ENCODE data around the gene WDR43. TPM values are rescaled to one million over a fixed set of nuclear protein-coding genes. Genes with fewer than 3 reads are reported as not detected.

The WDR43 gene
- total and polyA plus RNA-seq, 11 donors = 4.5 to 35.9 (median 22.5) TPM

DNA sequence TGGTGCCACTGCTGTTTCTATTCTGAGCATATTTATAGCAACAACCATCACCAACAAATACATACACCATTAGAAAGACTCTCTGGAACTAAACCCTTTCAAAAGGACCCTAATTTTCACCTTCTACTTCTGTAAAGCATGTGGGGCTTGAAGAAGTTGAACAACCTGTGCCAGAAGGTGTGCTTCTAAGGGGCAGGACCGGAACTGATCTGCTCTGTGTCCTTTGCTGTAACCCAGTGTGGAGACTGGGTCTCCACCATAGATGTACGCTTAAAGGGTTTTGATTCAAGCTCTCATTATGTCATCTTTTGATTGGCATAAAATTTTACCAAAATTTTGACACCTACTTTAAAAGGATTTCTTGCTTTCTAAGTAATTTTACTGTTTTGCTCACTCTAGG lies 40.3 kb downstream of the WDR43 start:
- DNase-seq (no peak), ATAC-seq (no peak)
- H3K27ac ChIP-seq = no peak overlapping the region
- H3K4me1 ChIP-seq = no peaks in the 10 kb centered on the region
- intact Hi-C loops (cut with DNase I) = no loop called here
- TF ChIP-seq, protein P1, sequence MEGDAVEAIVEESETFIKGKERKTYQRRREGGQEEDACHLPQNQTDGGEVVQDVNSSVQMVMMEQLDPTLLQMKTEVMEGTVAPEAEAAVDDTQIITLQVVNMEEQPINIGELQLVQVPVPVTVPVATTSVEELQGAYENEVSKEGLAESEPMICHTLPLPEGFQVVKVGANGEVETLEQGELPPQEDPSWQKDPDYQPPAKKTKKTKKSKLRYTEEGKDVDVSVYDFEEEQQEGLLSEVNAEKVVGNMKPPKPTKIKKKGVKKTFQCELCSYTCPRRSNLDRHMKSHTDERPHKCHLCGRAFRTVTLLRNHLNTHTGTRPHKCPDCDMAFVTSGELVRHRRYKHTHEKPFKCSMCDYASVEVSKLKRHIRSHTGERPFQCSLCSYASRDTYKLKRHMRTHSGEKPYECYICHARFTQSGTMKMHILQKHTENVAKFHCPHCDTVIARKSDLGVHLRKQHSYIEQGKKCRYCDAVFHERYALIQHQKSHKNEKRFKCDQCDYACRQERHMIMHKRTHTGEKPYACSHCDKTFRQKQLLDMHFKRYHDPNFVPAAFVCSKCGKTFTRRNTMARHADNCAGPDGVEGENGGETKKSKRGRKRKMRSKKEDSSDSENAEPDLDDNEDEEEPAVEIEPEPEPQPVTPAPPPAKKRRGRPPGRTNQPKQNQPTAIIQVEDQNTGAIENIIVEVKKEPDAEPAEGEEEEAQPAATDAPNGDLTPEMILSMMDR (IDR thresholded peaks at IDR 0.05) = no peak
- TF ChIP-seq POLR2A (IDR thresholded peaks at IDR 0.05) = no peak
- WGBS, 4 donors = 96 to 99% (median 98%) methylated on average over 2 of the region's 2 CpGs
- H3K27me3 ChIP-seq = no peaks in the 10 kb centered on the region
- H3K36me3 ChIP-seq = peaks cover 2 to 96% (median 87%) of the 10 kb centered on the region in 9 donors
- no peak overlapping the region for H3K4me3 ChIP-seq
- H3K9me3 ChIP-seq = no peaks in the 10 kb centered on the region

DNA sequence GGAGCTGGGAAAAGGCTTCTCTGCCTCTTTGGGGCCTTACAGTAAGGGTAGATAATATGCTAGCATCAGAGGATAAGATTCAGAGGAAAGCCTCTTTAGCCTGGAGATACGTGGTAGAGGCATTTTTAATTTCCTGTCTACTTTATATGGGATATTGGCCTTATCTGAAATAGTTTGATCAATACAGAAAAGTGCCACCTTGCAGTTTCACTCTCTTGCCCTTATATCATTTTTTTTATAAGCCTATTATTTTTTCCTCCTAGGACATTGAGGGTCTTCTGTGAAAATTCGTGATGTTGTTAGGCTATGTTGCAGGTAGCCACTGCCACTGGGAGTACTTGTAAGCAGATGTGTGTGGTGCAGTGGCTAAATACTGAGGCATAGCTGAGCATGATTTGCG lies 46.5 kb downstream of the WDR43 start:
- Histone ChIP-seq H3K36me3 (peaks cover 0 to 92% (median 80%) of the 10 kb centered on the region in 9 donors), H3K4me3 (no peak overlapping the region), H3K27me3 (no peaks in the 10 kb centered on the region), H3K27ac (no peak overlapping the region), H3K4me1 (no peaks in the 10 kb centered on the region), H3K9me3 (no peaks in the 10 kb centered on the region)
- DNase-seq (no peak), ATAC-seq (no peak)
- WGBS, 4 donors = 90 to 96% (median 90%) methylated on average over 3 of the region's 3 CpGs
- intact Hi-C loops (cut with DNase I) = no loop called here
- no peak for TF ChIP-seq POLR2A (IDR thresholded peaks at IDR 0.05)
- TF ChIP-seq, protein P1 (IDR thresholded peaks at IDR 0.05) = no peak

DNA sequence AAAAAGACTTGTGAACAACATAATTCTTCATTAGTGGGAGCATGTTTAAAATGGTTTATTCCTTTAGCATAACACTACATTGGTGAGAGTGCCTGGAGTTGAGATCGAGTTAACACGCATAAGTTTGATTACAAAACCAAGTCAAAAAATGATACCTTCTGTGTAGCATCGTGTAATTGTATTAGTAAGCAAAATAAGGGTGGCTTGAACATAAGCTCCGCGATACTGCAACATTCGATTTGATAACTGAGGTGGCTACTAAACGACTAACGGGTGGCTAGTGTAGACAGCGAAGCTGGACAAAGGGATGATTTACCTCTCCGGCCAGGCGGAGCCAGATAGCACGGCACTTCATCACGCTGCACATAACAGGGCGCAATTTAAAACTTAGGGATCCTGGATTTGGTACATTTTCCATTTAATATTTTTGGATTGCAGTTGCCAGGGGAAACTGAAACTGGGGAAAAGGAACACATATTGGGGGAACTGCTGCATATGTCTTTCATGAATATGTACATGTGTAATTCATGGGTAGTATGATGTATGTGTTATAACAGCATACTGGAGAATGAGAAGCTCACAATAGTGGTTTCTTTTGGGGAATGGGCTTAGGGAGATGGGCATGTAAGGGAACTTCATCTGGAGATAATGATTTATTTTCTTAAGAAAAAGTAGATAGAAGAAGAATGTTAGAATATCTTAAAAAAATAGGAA lies 50.2 kb downstream of the WDR43 start:
- no peak overlapping the region for H3K27ac ChIP-seq
- H3K4me1 ChIP-seq = no peaks in the 10 kb centered on the region
- no peaks in the 10 kb centered on the region for H3K27me3 ChIP-seq
- no peak for TF ChIP-seq POLR2A (IDR thresholded peaks at IDR 0.05)
- TF ChIP-seq, protein P1 (IDR thresholded peaks at IDR 0.05) = no peak
- peaks cover 0 to 94% (median 85%) of the 10 kb centered on the region in 9 donors for H3K36me3 ChIP-seq
- no peak for DNase-seq
- WGBS, 4 donors = 81 to 93% (median 91%) methylated on average over 14 of the region's 14 CpGs
- intact Hi-C loops (cut with DNase I) = no loop called here
- H3K9me3 ChIP-seq = peaks cover 0 to 8% (median 0%) of the 10 kb centered on the region in 12 donors
- no peak for ATAC-seq
- H3K4me3 ChIP-seq = no peak overlapping the region

DNA sequence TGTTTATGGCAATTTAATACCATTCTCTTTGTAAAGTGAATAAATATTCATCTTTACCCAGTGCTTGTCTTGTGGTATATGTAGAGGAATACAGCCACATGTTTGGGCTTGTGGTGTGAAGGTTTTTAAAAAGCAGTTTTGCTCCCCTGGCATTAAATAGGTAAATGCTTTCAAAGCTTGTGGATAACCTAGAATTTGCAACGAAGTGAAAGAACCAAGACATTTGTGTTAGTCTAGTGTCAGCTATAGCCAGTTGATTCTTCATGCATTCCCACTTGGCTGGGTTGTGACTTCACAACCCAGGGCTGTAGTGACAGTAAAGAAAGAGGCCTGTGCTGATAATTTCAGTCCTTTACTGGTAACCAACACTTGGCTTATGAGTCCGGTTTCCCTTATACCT lies 53.7 kb downstream of the WDR43 start:
- peaks cover 0 to 8% (median 0%) of the 10 kb centered on the region in 12 donors for H3K9me3 ChIP-seq
- H3K27ac ChIP-seq = no peak overlapping the region
- DNase-seq = no peak
- H3K4me1 ChIP-seq = peaks cover 0 to 16% (median 0%) of the 10 kb centered on the region in 12 donors
- peaks cover 0 to 64% (median 59%) of the 10 kb centered on the region in 9 donors for H3K36me3 ChIP-seq
- no peak overlapping the region for H3K4me3 ChIP-seq
- intact Hi-C loops (cut with DNase I) = no loop called here
- ATAC-seq = no peak
- TF ChIP-seq POLR2A (IDR thresholded peaks at IDR 0.05) = no peak
- TF ChIP-seq, protein P1 (IDR thresholded peaks at IDR 0.05) = no peak
- no peaks in the 10 kb centered on the region for H3K27me3 ChIP-seq
- 94 to 97% (median 95%) methylated on average over 2 of the region's 2 CpGs for WGBS, 4 donors
